D721Med (cell line): ENCODE data around the gene MYO9A.

Experiments used
- DNase-seq: peaks from one replicate; pipeline ENCODE4 v3.0.0; 2011; ENCODE audit warnings: low spot score; ENCODE audit not compliant: insufficient read length
- FAIRE-seq: peaks from 2 replicates; lab custom pipeline; 2011; peaks lifted over from hg19 to GRCh38; lab: Jason Lieb, UNC
- CTCF ChIP-seq: IDR thresholded peaks from 2 replicates; pipeline ENCODE4 v1.5.1; 2012; ENCODE audit warnings: mild to moderate bottlenecking, control low read depth; ENCODE audit not compliant: insufficient read depth; ENCODE audit errors: missing control alignments

MYO9A gene

DNA sequence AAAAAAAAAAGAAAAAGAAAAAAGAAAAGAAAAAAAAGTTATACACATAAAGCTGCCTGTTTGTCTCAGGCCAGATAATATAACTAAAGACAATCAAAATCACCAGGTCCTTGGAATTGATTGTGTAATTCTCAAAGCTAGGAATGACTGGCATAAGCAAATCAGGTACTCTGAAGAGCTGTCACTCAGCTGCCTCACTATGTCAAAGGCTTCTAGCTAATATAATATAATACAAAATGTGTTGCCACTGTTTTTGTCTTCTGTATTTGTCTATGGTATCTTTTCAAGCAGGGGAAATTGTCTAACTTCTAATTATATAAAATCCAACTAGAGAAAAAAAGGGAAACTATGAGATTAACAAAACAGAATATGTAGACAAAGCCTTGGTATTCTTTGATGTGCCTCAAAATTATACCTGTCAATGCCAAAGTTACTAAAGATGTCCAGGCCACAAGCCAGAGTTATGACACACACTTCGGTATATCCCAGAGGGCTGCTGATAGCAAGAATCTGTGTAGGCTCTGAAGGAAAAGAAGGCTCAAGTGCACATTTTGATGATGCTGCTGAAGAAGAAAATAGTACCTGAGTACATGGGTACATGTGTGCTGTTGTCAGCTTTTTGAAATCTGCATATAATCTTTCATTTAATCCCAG is 344.6 kb downstream of the MYO9A start:
- FAIRE-seq, result no peak
- no peak for DNase-seq
- no peak for TF ChIP-seq CTCF
